IMR-90 (cell line): ENCODE results near the gene SLC26A1. TPM values are rescaled to one million over a fixed set of nuclear protein-coding genes. Genes with fewer than 3 reads are reported as not detected.

Experiments
- ATAC-seq: fragments of 200-7000 bp; cut with Tn5 transposase; 2 replicates; pipeline ENCODE4 v1.9.1; 2020; ENCODE audit warnings: low read depth, mild to moderate bottlenecking, moderate library complexity
- BruUV-seq: library from RNA; stranded (reverse); fragments of 400-500 nt; replicated peaks from 2 replicates; lab custom pipeline; 2021; lab: Mats Ljungman, UMichigan
- CTCF ChIA-PET: fragments of 300-600 bp; formaldehyde crosslinking; extraction: SDS; loops from one replicate; lab custom pipeline; 2021; ENCODE audit warnings: antibody characterized with exemption; lab: Yijun Ruan, JAX
- POLR2A ChIA-PET: fragments of 300-600 bp; sonication (Branson Sonifier 250); formaldehyde crosslinking; loops from one replicate; lab custom pipeline; 2022; ENCODE audit warnings: antibody characterized with exemption; ENCODE audit not compliant: unreplicated experiment; lab: Charles Lee
- DNase-seq: peaks from one replicate; pipeline ENCODE4 v3.0.0; 2013
- H2AFZ ChIP-seq: replicated peaks from 2 replicates; pipeline ENCODE3; 2013; ENCODE audit warnings: low read length, mild to moderate bottlenecking; ENCODE audit not compliant: poor library complexity
- H2AK5ac ChIP-seq: 2 replicates; pipeline ENCODE4 v1.6.1; 2013; ENCODE audit warnings: low read depth, low read length, inconsistent platforms
- H2AK9ac ChIP-seq: replicated peaks from 2 replicates; pipeline ENCODE3; 2013; ENCODE audit warnings: mild to moderate bottlenecking, low read depth, low read length, moderate library complexity; ENCODE audit not compliant: poor library complexity
- H2BK120ac ChIP-seq: 2 replicates; pipeline ENCODE4 v1.6.1; 2013; ENCODE audit warnings: low read depth, low read length, inconsistent platforms
- H2BK15ac ChIP-seq: 3 replicates; pipeline ENCODE4 v1.6.1; 2013; ENCODE audit warnings: low read depth, low read length, inconsistent platforms
- H2BK20ac ChIP-seq: 2 replicates; pipeline ENCODE4 v1.6.1; 2013; ENCODE audit warnings: low read depth, mild to moderate bottlenecking, inconsistent platforms, low read length, moderate library complexity
- H2BK5ac ChIP-seq: 2 replicates; pipeline ENCODE4 v1.6.1; 2013; ENCODE audit warnings: mild to moderate bottlenecking, low read depth, low read length, inconsistent platforms; ENCODE audit not compliant: poor library complexity, severe bottlenecking
- H3K14ac ChIP-seq: replicated peaks from 2 replicates; pipeline ENCODE4 v1.6.1; 2013; ENCODE audit warnings: low read depth, low read length, inconsistent platforms
- H3K18ac ChIP-seq: 2 replicates; pipeline ENCODE4 v1.6.1; 2013; ENCODE audit warnings: low read depth, low read length, control low read depth
- H3K23ac ChIP-seq: 2 replicates; pipeline ENCODE4 v1.6.1; 2013; ENCODE audit warnings: low read depth, low read length, inconsistent platforms
- H3K27ac ChIP-seq: 2 replicates; pipeline ENCODE4 v1.5.1; 2013; ENCODE audit warnings: mild to moderate bottlenecking, control low read depth, low read length; ENCODE audit not compliant: insufficient read depth
- H3K27me3 ChIP-seq: 2 replicates; pipeline ENCODE4 v1.6.1; 2013; ENCODE audit warnings: low read length; ENCODE audit not compliant: control insufficient read depth, insufficient read depth
- H3K36me3 ChIP-seq: 2 replicates; pipeline ENCODE4 v1.6.1; 2013; ENCODE audit warnings: low read length, mixed read lengths; ENCODE audit not compliant: control insufficient read depth, insufficient read depth
- H3K4ac ChIP-seq: 2 replicates; pipeline ENCODE4 v1.6.1; 2013; ENCODE audit warnings: low read depth, low read length, inconsistent platforms
- H3K4me1 ChIP-seq: 2 replicates; pipeline ENCODE4 v1.6.1; 2013; ENCODE audit warnings: low read length, mixed read lengths; ENCODE audit not compliant: control insufficient read depth, insufficient read depth
- H3K4me2 ChIP-seq: 2 replicates; pipeline ENCODE4 v1.6.1; 2013; ENCODE audit warnings: low read depth, mild to moderate bottlenecking, control low read depth, low read length, moderate library complexity
- H3K4me3 ChIP-seq: 2 replicates; pipeline ENCODE4 v1.5.1; 2013; ENCODE audit warnings: low read depth, mild to moderate bottlenecking, control low read depth, low read length, moderate library complexity; ENCODE audit not compliant: insufficient read depth
- H3K56ac ChIP-seq: 2 replicates; pipeline ENCODE4 v1.6.1; 2013; ENCODE audit warnings: low read length, inconsistent platforms; ENCODE audit not compliant: insufficient read depth; ENCODE audit errors: extremely low read depth
- H3K79me1 ChIP-seq, 2 experiments: 2 replicates each; pipeline ENCODE4 v1.6.1; 2013; ENCODE audit warnings: low read length in 2 of 2, inconsistent platforms in 1 of 2, low read depth in 1 of 2
- H3K9ac ChIP-seq: 2 replicates; pipeline ENCODE4 v1.6.1; 2013; ENCODE audit warnings: low read depth, low read length, control low read depth
- H3K9me1 ChIP-seq: 2 replicates; pipeline ENCODE4 v1.6.1; 2013; ENCODE audit warnings: low read length, inconsistent platforms; ENCODE audit not compliant: insufficient read depth
- H3K9me3 ChIP-seq: 2 replicates; pipeline ENCODE4 v1.6.1; 2013; ENCODE audit warnings: low read length; ENCODE audit not compliant: control insufficient read depth, insufficient read depth
- H4K20me1 ChIP-seq: 2 replicates; pipeline ENCODE4 v1.6.1; 2013; ENCODE audit warnings: low read length, inconsistent platforms; ENCODE audit not compliant: insufficient read depth
- H4K5ac ChIP-seq: 2 replicates; pipeline ENCODE4 v1.6.1; 2013; ENCODE audit warnings: mild to moderate bottlenecking, low read depth, low read length, control low read depth
- H4K8ac ChIP-seq, 2 experiments: 2 replicates each; pipeline ENCODE4 v1.6.1; 2013; ENCODE audit warnings: low read depth in 2 of 2, low read length in 2 of 2, control low read depth in 1 of 2, inconsistent platforms in 1 of 2
- H4K91ac ChIP-seq: 2 replicates; pipeline ENCODE4 v1.6.1; 2013; ENCODE audit warnings: low read depth, low read length, inconsistent platforms; ENCODE audit not compliant: insufficient read depth
- BHLHE40 ChIP-seq: fragments of 150-350 bp; IDR thresholded peaks from 2 replicates; pipeline ENCODE4 v1.6.1; 2016; ENCODE audit warnings: mild to moderate bottlenecking, low read depth, low read length
- CEBPB ChIP-seq: IDR thresholded peaks from 2 replicates; pipeline ENCODE4 v1.6.1; 2012; ENCODE audit warnings: low read depth, low read length, improper control_type of control experiment
- CHD1 ChIP-seq: IDR thresholded peaks from 2 replicates; pipeline ENCODE4 v1.6.1; 2012; ENCODE audit warnings: low read depth, low read length, improper control_type of control experiment
- FOS ChIP-seq: fragments of 150-350 bp; IDR thresholded peaks from 2 replicates; pipeline ENCODE4 v1.6.1; 2016; ENCODE audit warnings: low read depth, low read length
- MAFK ChIP-seq: IDR thresholded peaks from 2 replicates; pipeline ENCODE4 v1.6.1; 2012; ENCODE audit warnings: low read depth, low read length, improper control_type of control experiment
- MAZ ChIP-seq: IDR thresholded peaks from 2 replicates; pipeline ENCODE4 v1.6.1; 2012; ENCODE audit warnings: low read depth, mild to moderate bottlenecking, low read length, improper control_type of control experiment, moderate library complexity, borderline replicate concordance
- NFE2L2 ChIP-seq: fragments of 150-350 bp; IDR thresholded peaks from 2 replicates; pipeline ENCODE4 v1.6.1; 2016; ENCODE audit warnings: low read depth, mild to moderate bottlenecking, low read length
- POLR2A ChIP-seq: IDR thresholded peaks from 2 replicates; pipeline ENCODE4 v1.6.1; 2012; ENCODE audit warnings: mild to moderate bottlenecking, low read depth, low read length
- RAD21 ChIP-seq: IDR thresholded peaks from 2 replicates; pipeline ENCODE4 v1.6.1; 2012; ENCODE audit warnings: low read length, improper control_type of control experiment
- RCOR1 ChIP-seq: IDR thresholded peaks from 2 replicates; pipeline ENCODE4 v1.6.1; 2012; ENCODE audit warnings: mild to moderate bottlenecking, low read length, improper control_type of control experiment; ENCODE audit not compliant: insufficient replicate concordance
- WGBS, 2 experiments: methylation state at CpG; one replicate each; pipeline versions ENCODE4 v1.1.5 to v1.1.7; 2013; ENCODE audit warnings: missing lambda C conversion rate in 2 of 2; ENCODE audit not compliant: insufficient read length in 1 of 2; ENCODE audit errors: extremely low coverage in 2 of 2; 5-methylcytosine and 5-hydroxymethylcytosine counted together
- dilution Hi-C: fragments of 300-500 bp; cut with HindIII; formaldehyde crosslinking; loops from one replicate; pipeline ENCODE4 v1.14.3; 2018; ENCODE audit warnings: low sequenced_read_pairs; ENCODE audit not compliant: unreplicated experiment
- in situ Hi-C: fragments of 300-500 bp; cut with MboI; formaldehyde crosslinking; loops from 3 replicates; pipeline ENCODE4 v1.14.3; 2019; ENCODE audit warnings: low sequenced_read_pairs, inconsistent platforms, mixed read lengths
- intact Hi-C: fragments of 100-400 bp; cut with micrococcal nuclease; formaldehyde crosslinking; loops from 2 replicates; pipeline ENCODE4 v1.10.0; 2022
- polyA plus RNA-seq, 3 experiments: library from polyadenylated mRNA; depleted of rRNA; stranded (reverse); fragments of >200 nt; gene quantifications; 2 replicates each; pipeline ENCODE4 v1.2.3, GENCODE V29; 2012; ENCODE audit warnings: low replicate concordance in 1 of 3
- total RNA-seq: library from RNA; depleted of rRNA; stranded (reverse); fragments of >200 nt; gene quantifications from 2 replicates; pipeline ENCODE4 v1.2.3, GENCODE V29; 2012
- TF ChIP-seq, protein P1 (sequence below): fragments of 150-350 bp; IDR thresholded peaks from 2 replicates; pipeline ENCODE4 v1.6.1; 2017; ENCODE audit warnings: mild to moderate bottlenecking, antibody characterized with exemption, low read length, low read depth
- TF ChIP-seq, protein P2 (sequence below): conservative IDR thresholded peaks from 2 replicates; pipeline ENCODE4 v1.5.1; 2012; ENCODE audit warnings: mild to moderate bottlenecking, low read depth, low read length, improper control_type of control experiment

Gene SLC26A1
- total and polyA plus RNA-seq, 2 of the 4 experiments (the other 2 are of a cell fraction), result 0.09 TPM; not detected in 1

- Histone ChIP-seq H4K8ac (no peak overlapping the region), H2BK120ac (no peak overlapping the region), H3K27me3 (no peaks in the 10 kb centered on the region), H3K18ac (no peak overlapping the region), H3K56ac (no peak overlapping the region), H2AK9ac (no peak overlapping the region), H3K36me3 (peaks cover 3% of the 10 kb centered on the region; the same call in 1 of the 2 replicates), H3K79me1 (peaks cover 0 to 9% of the 10 kb centered on the region in 2 experiments; a peak in 1 of 4 replicates), H3K14ac (no peak overlapping the region), H3K4me3 (no peak overlapping the region), H2AK5ac (no peak overlapping the region), H3K23ac (no peak overlapping the region), H3K9ac (no peak overlapping the region), H3K27ac (no peak overlapping the region), H2BK5ac (no peak overlapping the region), H4K5ac (no peak overlapping the region), H2BK15ac (no peak overlapping the region), H3K4me2 (no peak overlapping the region), H3K4me1 (no peaks in the 10 kb centered on the region; the same call in 1 of the 2 replicates), H4K20me1 (peaks cover 21% of the 10 kb centered on the region), H2AFZ (peak overlapping the region; percentile 43), H4K91ac (no peak overlapping the region), H3K9me3 (no peaks in the 10 kb centered on the region), H3K9me1 (no peaks in the 10 kb centered on the region), H3K4ac (no peak overlapping the region), H2BK20ac (no peak overlapping the region)
- BruUV-seq, result no TSS peak
- TF ChIP-seq NFE2L2 (no peak), POLR2A (no peak), CEBPB (no peak), MAZ (no peak), RCOR1 (no peak), RAD21 (no peak), MAFK (no peak), CHD1 (no peak), FOS (no peak), BHLHE40 (no peak)
- TF ChIP-seq, protein P1, sequence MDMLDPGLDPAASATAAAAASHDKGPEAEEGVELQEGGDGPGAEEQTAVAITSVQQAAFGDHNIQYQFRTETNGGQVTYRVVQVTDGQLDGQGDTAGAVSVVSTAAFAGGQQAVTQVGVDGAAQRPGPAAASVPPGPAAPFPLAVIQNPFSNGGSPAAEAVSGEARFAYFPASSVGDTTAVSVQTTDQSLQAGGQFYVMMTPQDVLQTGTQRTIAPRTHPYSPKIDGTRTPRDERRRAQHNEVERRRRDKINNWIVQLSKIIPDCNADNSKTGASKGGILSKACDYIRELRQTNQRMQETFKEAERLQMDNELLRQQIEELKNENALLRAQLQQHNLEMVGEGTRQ, result no peak
- TF ChIP-seq, protein P2, sequence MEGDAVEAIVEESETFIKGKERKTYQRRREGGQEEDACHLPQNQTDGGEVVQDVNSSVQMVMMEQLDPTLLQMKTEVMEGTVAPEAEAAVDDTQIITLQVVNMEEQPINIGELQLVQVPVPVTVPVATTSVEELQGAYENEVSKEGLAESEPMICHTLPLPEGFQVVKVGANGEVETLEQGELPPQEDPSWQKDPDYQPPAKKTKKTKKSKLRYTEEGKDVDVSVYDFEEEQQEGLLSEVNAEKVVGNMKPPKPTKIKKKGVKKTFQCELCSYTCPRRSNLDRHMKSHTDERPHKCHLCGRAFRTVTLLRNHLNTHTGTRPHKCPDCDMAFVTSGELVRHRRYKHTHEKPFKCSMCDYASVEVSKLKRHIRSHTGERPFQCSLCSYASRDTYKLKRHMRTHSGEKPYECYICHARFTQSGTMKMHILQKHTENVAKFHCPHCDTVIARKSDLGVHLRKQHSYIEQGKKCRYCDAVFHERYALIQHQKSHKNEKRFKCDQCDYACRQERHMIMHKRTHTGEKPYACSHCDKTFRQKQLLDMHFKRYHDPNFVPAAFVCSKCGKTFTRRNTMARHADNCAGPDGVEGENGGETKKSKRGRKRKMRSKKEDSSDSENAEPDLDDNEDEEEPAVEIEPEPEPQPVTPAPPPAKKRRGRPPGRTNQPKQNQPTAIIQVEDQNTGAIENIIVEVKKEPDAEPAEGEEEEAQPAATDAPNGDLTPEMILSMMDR, result no peak
- CTCF ChIA-PET, result no interaction called here
- no peak for ATAC-seq
- 72% methylated on average over 6 of the region's 29 CpGs; no CpG with 5 or more reads in 1 of the 2 experiments for WGBS, 2 experiments
- dilution Hi-C loops (no loop called here), intact Hi-C loops (no loop called here), in situ Hi-C loops (no loop called here)
- no peak for DNase-seq
- POLR2A ChIA-PET, result no interaction called here
Measured at GRCh38 chr4:1018147-1019020, 25.2 kb upstream of the SLC26A1 start.
